ENCODE measurements around the gene GPHN. TPM values are rescaled to one million over a fixed set of nuclear protein-coding genes. Genes with fewer than 3 reads are reported as not detected.
A peak's percentile ranks its signal among the peaks of the same experiment; 100 is the strongest.

Gene GPHN
- total and polyA plus RNA-seq, 2 donors from 2014 or later, result 35.4 to 62.0 TPM

DNA sequence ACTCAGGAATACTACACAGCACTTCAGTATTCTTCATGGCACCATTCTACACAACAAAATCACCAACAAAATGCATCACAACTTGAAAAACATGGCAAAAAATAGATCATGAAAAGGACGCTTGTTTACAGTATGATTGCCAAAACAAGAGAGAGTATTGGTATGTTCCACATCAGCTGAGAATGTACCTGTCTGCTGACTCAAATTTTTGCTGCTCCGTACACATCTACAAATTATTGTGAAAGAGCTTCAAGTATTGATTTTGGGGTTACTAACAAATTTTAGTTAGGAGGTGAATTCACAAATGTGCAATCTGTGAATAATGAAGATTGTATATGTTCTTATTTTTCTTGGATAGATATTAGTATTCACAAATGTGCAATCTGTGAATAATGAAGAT lies 105.4 kb downstream of the GPHN start:
- DNase-seq (no peak), FAIRE-seq (peak; percentile 37)
- no peaks in the 10 kb centered on the region for H3K27me3 ChIP-seq (ENCODE audit: control insufficient read depth, insufficient read depth, low read length)
- no peak overlapping the region for H3K4me3 ChIP-seq (ENCODE audit: low read length in 3 of 3)
- H3K9ac ChIP-seq (ENCODE audit: low read length in 3 of 3), result no peak overlapping the region
- no peak overlapping the region for H3K27ac ChIP-seq (ENCODE audit: low read depth in 2 of 2, low read length in 2 of 2)
- intact Hi-C loops (cut with DNase I), result no loop called here
- TF ChIP-seq CTCF (IDR thresholded peaks at IDR 0.05; ENCODE audit: borderline replicate concordance, extremely low read depth, insufficient read depth), result no peak
- H3K9me3 ChIP-seq (ENCODE audit: control insufficient read depth in 2 of 3, insufficient read depth in 1 of 3, low read length in 3 of 3), result peaks cover 0 to 19% (median 2%) of the 10 kb centered on the region in 3 donors
- H3K4me1 ChIP-seq (ENCODE audit: control insufficient read depth in 2 of 3, insufficient read depth in 2 of 3, low read depth in 1 of 3, low read length in 3 of 3), result no peaks in the 10 kb centered on the region
- no peaks in the 10 kb centered on the region for H3K36me3 ChIP-seq (ENCODE audit: control insufficient read depth in 2 of 3, insufficient read depth in 3 of 3, low read length in 3 of 3)

DNA sequence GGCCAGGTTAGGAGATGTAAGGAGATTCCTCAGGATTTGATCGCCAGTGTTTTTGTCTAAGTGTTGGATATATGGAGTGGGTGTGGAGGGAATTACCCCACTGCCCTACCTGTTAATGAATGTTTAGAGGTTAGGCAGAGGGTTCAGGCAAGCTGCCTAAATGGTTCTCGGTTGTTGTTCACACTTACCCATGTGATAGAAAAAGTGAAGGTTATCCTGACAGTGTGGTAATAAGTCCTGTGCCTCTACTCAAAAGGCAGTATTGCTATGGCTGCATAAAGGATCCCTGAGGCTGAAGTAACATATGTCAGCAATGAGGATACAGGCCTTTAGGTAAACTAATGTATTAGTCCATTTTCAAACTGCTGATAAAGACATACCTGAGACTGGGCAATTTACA lies 112.0 kb downstream of the GPHN start:
- no peak for FAIRE-seq
- TF ChIP-seq CTCF (IDR thresholded peaks at IDR 0.05; ENCODE audit: borderline replicate concordance, extremely low read depth, insufficient read depth), result no peak
- H3K9ac ChIP-seq (ENCODE audit: low read length in 3 of 3), result no peak overlapping the region
- H3K36me3 ChIP-seq (ENCODE audit: control insufficient read depth in 2 of 3, insufficient read depth in 3 of 3, low read length in 3 of 3), result no peaks in the 10 kb centered on the region
- no peaks in the 10 kb centered on the region for H3K27me3 ChIP-seq (ENCODE audit: control insufficient read depth, insufficient read depth, low read length)
- H3K4me3 ChIP-seq (ENCODE audit: low read length in 3 of 3), result no peak overlapping the region
- no peak overlapping the region for H3K27ac ChIP-seq (ENCODE audit: low read depth in 2 of 2, low read length in 2 of 2)
- H3K9me3 ChIP-seq (ENCODE audit: control insufficient read depth in 2 of 3, insufficient read depth in 1 of 3, low read length in 3 of 3), result peaks cover 0 to 12% (median 2%) of the 10 kb centered on the region in 3 donors
- H3K4me1 ChIP-seq (ENCODE audit: control insufficient read depth in 2 of 3, insufficient read depth in 2 of 3, low read depth in 1 of 3, low read length in 3 of 3), result peaks cover 0 to 4% (median 2%) of the 10 kb centered on the region in 3 donors
- intact Hi-C loops (cut with DNase I), result no loop called here
- DNase-seq, result no peak

- Histone ChIP-seq H3K4me1 (ENCODE audit: control insufficient read depth in 2 of 3, insufficient read depth in 2 of 3, low read depth in 1 of 3, low read length in 3 of 3) (peaks cover 0 to 4% (median 2%) of the 10 kb centered on the region in 3 donors), H3K27ac (ENCODE audit: low read depth in 2 of 2, low read length in 2 of 2) (no peak overlapping the region), H3K9ac (ENCODE audit: low read length in 3 of 3) (no peak overlapping the region), H3K9me3 (ENCODE audit: control insufficient read depth in 2 of 3, insufficient read depth in 1 of 3, low read length in 3 of 3) (no peaks in the 10 kb centered on the region), H3K36me3 (ENCODE audit: control insufficient read depth in 2 of 3, insufficient read depth in 3 of 3, low read length in 3 of 3) (no peaks in the 10 kb centered on the region), H3K4me3 (ENCODE audit: low read length in 3 of 3) (no peak overlapping the region), H3K27me3 (ENCODE audit: control insufficient read depth, insufficient read depth, low read length) (no peaks in the 10 kb centered on the region)
- intact Hi-C loops (cut with DNase I), result no loop called here
- no peak for FAIRE-seq
- no peak for DNase-seq
- TF ChIP-seq CTCF (IDR thresholded peaks at IDR 0.05; ENCODE audit: borderline replicate concordance, extremely low read depth, insufficient read depth), result no peak
These were observed 115.9 kb downstream of the GPHN start for GRCh38 chr14:66623838-66624237.

DNA sequence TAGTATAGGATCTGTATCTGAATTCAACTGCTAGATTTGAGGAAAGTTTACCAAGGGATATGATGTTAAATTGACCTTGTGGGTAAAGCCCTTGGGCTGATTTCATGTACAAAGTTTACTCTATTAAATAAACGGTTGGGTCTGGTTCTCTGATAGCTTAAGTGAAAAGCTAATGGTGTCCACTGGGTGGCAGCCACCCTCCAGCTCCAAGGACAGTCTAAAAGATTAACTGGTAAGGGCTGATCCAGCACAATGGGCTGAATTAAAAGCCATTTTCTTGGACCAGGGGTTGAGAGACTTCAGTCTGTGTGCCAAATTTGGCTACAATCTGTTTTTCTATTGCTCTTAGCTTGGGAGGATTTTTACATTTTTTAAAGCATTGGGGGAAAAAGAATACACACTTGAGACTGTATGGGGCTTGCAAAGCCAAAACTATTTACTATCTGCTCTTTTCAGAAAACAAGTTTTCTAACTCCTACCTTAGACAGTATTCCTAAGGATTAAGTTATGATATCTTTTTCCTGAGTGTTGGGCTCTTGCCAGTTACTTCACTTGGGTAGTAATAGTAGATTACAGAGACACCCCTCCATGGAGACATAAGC lies 116.5 kb downstream of the GPHN start:
- H3K27me3 ChIP-seq (ENCODE audit: control insufficient read depth, insufficient read depth, low read length), result no peaks in the 10 kb centered on the region
- H3K4me1 ChIP-seq (ENCODE audit: control insufficient read depth in 2 of 3, insufficient read depth in 2 of 3, low read depth in 1 of 3, low read length in 3 of 3), result peaks cover 0 to 4% (median 2%) of the 10 kb centered on the region in 3 donors
- intact Hi-C loops (cut with DNase I), result no loop called here
- FAIRE-seq, result peak; percentile 61
- no peaks in the 10 kb centered on the region for H3K9me3 ChIP-seq (ENCODE audit: control insufficient read depth in 2 of 3, insufficient read depth in 1 of 3, low read length in 3 of 3)
- no peak overlapping the region for H3K9ac ChIP-seq (ENCODE audit: low read length in 3 of 3)
- H3K36me3 ChIP-seq (ENCODE audit: control insufficient read depth in 2 of 3, insufficient read depth in 3 of 3, low read length in 3 of 3), result no peaks in the 10 kb centered on the region
- peak; percentile 64 for TF ChIP-seq CTCF (IDR thresholded peaks at IDR 0.05; ENCODE audit: borderline replicate concordance, extremely low read depth, insufficient read depth)
- DNase-seq, result peak in 3 of 5 donors; percentile 48 to 70 (median 57)
- H3K4me3 ChIP-seq (ENCODE audit: low read length in 3 of 3), result no peak overlapping the region
- H3K27ac ChIP-seq (ENCODE audit: low read depth in 2 of 2, low read length in 2 of 2), result no peak overlapping the region

All from kidney (tissue), 14 donors.